Ovary (tissue), 9 donors: ENCODE measurements around the gene ITPRIPL2. TPM values are rescaled to one million over a fixed set of nuclear protein-coding genes. Genes with fewer than 3 reads are reported as not detected.

Experiments used
- DNase-seq, 5 donors: peaks; one replicate each; pipeline ENCODE4 v3.0.0-alpha.2; 2019 to 2020
- H3K27ac ChIP-seq, 2 donors: fragments of 200-600 bp; one replicate each; pipeline versions ENCODE4 v1.5.1 to v1.8.0; 2019 to 2022
- H3K27me3 ChIP-seq: fragments of 200-600 bp; one replicate; pipeline ENCODE4 v1.8.0; 2022
- H3K36me3 ChIP-seq: fragments of 200-600 bp; sonication (generic); one replicate; pipeline ENCODE4 v1.5.1; 2019
- H3K4me1 ChIP-seq: one replicate; pipeline ENCODE4 v1.8.1; 2013; ENCODE audit warnings: mild to moderate bottlenecking, moderate library complexity; ENCODE audit not compliant: insufficient read depth
- H3K4me3 ChIP-seq: fragments of 200-600 bp; sonication (generic); one replicate; pipeline ENCODE4 v1.5.1; 2017
- H3K9me3 ChIP-seq, 2 donors: fragments of 200-600 bp in 1 of 2; sonication (generic) in 1 of 2; one replicate each; pipeline versions ENCODE4 v1.5.1 to v1.8.1; 2013 to 2019; ENCODE audit warnings: mild to moderate bottlenecking in 1 of 2, moderate library complexity in 1 of 2
- CTCF ChIP-seq, 3 donors: fragments of 450-650 bp in 2 of 3; fragments of 200-600 bp in 1 of 3; IDR thresholded peaks; one replicate each; pipeline versions ENCODE4 v1.5.1 to v1.8.0; 2016 to 2022; ENCODE audit warnings: antibody characterized with exemption in 3 of 3, mild to moderate bottlenecking in 1 of 3
- EP300 ChIP-seq: sonication (generic); formaldehyde crosslinking; IDR thresholded peaks from one replicate; pipeline ENCODE4 v1.6.1; 2017; ENCODE audit warnings: antibody characterized with exemption
- POLR2A ChIP-seq: fragments of 450-650 bp; IDR thresholded peaks from one replicate; pipeline ENCODE4 v1.6.1; 2017; ENCODE audit warnings: antibody characterized with exemption, mild to moderate bottlenecking, moderate library complexity
- WGBS, 3 donors: extraction: QIAGEN DNeasy Blood & Tissue Kit in 1 of 3; methylation state at CpG; one replicate each; pipeline versions ENCODE4 v1.1.5 to v1.1.7; 2013 to 2017; 5-methylcytosine and 5-hydroxymethylcytosine counted together
- intact Hi-C, 4 donors: fragments of 100-400 bp; cut with DNase I; formaldehyde crosslinking; loops; one replicate each; pipeline versions ENCODE4 v1.11.0 to v1.15.1; 2022 to 2023
- polyA plus RNA-seq, 2 donors: library from polyadenylated mRNA; stranded (reverse); fragments of 200-250 nt in 1 of 2; fragments of 350-450 nt in 1 of 2; fragmentation: Illumina TruSeq in 1 of 2; extraction: RNeasy Lipid Tissue Mini Kit (QIAGEN cat#74804) in 1 of 2; gene quantifications; one replicate each; pipeline ENCODE4 v1.2.3, GENCODE V29; 2013 to 2014
- total RNA-seq, 7 donors: library from RNA; depleted of rRNA in 2 of 7; stranded (reverse); fragments of >200 nt in 2 of 7; fragmentation: NEBNext Ultra II Directional in 3 of 7; extraction: Animal tissue kit (Norgen Biotek cat#: 25700) in 3 of 7; gene quantifications; one replicate each; pipeline versions ENCODE4 v1.1.0 to v1.2.4, GENCODE V29; 2016 to 2023
- donor health status: DM: no; HTN: no; CAD: no; lungs with moderate emphysema.
- donor health status: DM: no; HTN: no; CAD: no.
- donor health status: Bipolar disorder and iron deficiency.
- donor health status: DM: yes; HTN: yes; CAD: no.
- donor health status: DM: no; HTN: no; CAD: no.
- donor health status: DM: yes; HTN: yes; CAD: no.

ITPRIPL2 gene
- total and polyA plus RNA-seq, 9 donors, result 11.4 to 58.5 (median 42.3) TPM

- no peak overlapping the region for H3K4me3 ChIP-seq
- no peaks in the 10 kb centered on the region for H3K36me3 ChIP-seq
- TF ChIP-seq POLR2A (no peak), EP300 (no peak), CTCF (IDR thresholded peaks at IDR 0.05) (no peak)
- no peak overlapping the region for H3K27ac ChIP-seq
- H3K4me1 ChIP-seq, result peaks cover under 1% of the 10 kb centered on the region
- no peaks in the 10 kb centered on the region for H3K9me3 ChIP-seq
- no peak for DNase-seq
- WGBS, 3 donors, result 87 to 89% (median 88%) methylated on average over 9 of the region's 9 CpGs
- no peaks in the 10 kb centered on the region for H3K27me3 ChIP-seq
- intact Hi-C loops, result no loop called here
Measured at GRCh38 chr16:19143599-19143956, 29.8 kb downstream of the ITPRIPL2 start.

- Histone ChIP-seq H3K9me3 (no peaks in the 10 kb centered on the region), H3K27ac (no peak overlapping the region), H3K27me3 (no peaks in the 10 kb centered on the region), H3K4me3 (no peak overlapping the region), H3K4me1 (no peaks in the 10 kb centered on the region), H3K36me3 (no peaks in the 10 kb centered on the region)
- no peak for DNase-seq
- 65 to 77% (median 68%) methylated on average over 3 of the region's 3 CpGs for WGBS, 3 donors
- intact Hi-C loops, result no loop called here
- TF ChIP-seq CTCF (IDR thresholded peaks at IDR 0.05) (no peak), EP300 (no peak), POLR2A (no peak)
Measured at GRCh38 chr16:19145010-19145409, 31.2 kb downstream of the ITPRIPL2 start.

GRCh38 chr16:19147126-19147525, 33.4 kb downstream of the ITPRIPL2 start:
- WGBS, 3 donors, result 34 to 40% (median 40%) methylated on average over 4 of the region's 4 CpGs
- Histone ChIP-seq H3K9me3 (no peaks in the 10 kb centered on the region), H3K4me3 (no peak overlapping the region), H3K36me3 (no peaks in the 10 kb centered on the region), H3K27me3 (no peaks in the 10 kb centered on the region), H3K27ac (no peak overlapping the region), H3K4me1 (no peaks in the 10 kb centered on the region)
- DNase-seq, result no peak
- intact Hi-C loops, result no loop called here
- TF ChIP-seq POLR2A (no peak), EP300 (no peak), CTCF (IDR thresholded peaks at IDR 0.05) (no peak)

GRCh38 chr16:19147627-19148026, 33.9 kb downstream of the ITPRIPL2 start:
- WGBS, 3 donors, result 93 to 97% (median 97%) methylated on average over 4 of the region's 4 CpGs
- no peak overlapping the region for H3K27ac ChIP-seq
- H3K36me3 ChIP-seq, result no peaks in the 10 kb centered on the region
- intact Hi-C loops, result no loop called here
- no peaks in the 10 kb centered on the region for H3K4me1 ChIP-seq
- TF ChIP-seq POLR2A (no peak), CTCF (IDR thresholded peaks at IDR 0.05) (no peak), EP300 (no peak)
- H3K9me3 ChIP-seq, result no peaks in the 10 kb centered on the region
- H3K27me3 ChIP-seq, result no peaks in the 10 kb centered on the region
- no peak overlapping the region for H3K4me3 ChIP-seq
- no peak for DNase-seq

GRCh38 chr16:19148189-19148588, 34.4 kb downstream of the ITPRIPL2 start:
- TF ChIP-seq POLR2A, result no peak
- TF ChIP-seq CTCF (IDR thresholded peaks at IDR 0.05), result no peak
- no peak for TF ChIP-seq EP300
- no peak for DNase-seq
- 90 to 93% (median 93%) methylated on average over 5 of the region's 5 CpGs for WGBS, 3 donors
- no peak overlapping the region for H3K4me3 ChIP-seq
- H3K9me3 ChIP-seq, result no peaks in the 10 kb centered on the region
- no peaks in the 10 kb centered on the region for H3K4me1 ChIP-seq
- H3K27ac ChIP-seq, result no peak overlapping the region
- H3K36me3 ChIP-seq, result no peaks in the 10 kb centered on the region
- no peaks in the 10 kb centered on the region for H3K27me3 ChIP-seq
- intact Hi-C loops, result no loop called here
